NK-92 treated with Interleukin-12 subunit alpha and Interleukin-12 subunit beta, amount 100 ng/mL, for 24 hours (cell line): ENCODE measurements around the gene SDHAF1.
"Not testable (repeated sequence)": the region's sequence is repeated elsewhere in the genome, so short reads cannot be mapped to it uniquely, and the experiment has no call there.

Experiments
- DNase-seq: peaks from one replicate; lab custom pipeline; 2025; lab: John Stamatoyannopoulos, UW

The SDHAF1 gene

GRCh38 chr19:36019061-36019670, 24.2 kb downstream of the SDHAF1 start:
- DNase-seq = no peak

- no peak for DNase-seq
These were observed 28.4 kb downstream of the SDHAF1 start for GRCh38 chr19:36023432-36023831.

GRCh38 chr19:36025541-36025940, 30.6 kb downstream of the SDHAF1 start:
- DNase-seq = no peak

- no peak for DNase-seq
These were observed 31.3 kb downstream of the SDHAF1 start for GRCh38 chr19:36026091-36026876.

- DNase-seq = no peak
These were observed 32.7 kb downstream of the SDHAF1 start for GRCh38 chr19:36027696-36028095.

GRCh38 chr19:36028313-36029041, 33.5 kb downstream of the SDHAF1 start:
- DNase-seq = no peak

GRCh38 chr19:36030264-36031148, 35.5 kb downstream of the SDHAF1 start:
- DNase-seq = no peak

GRCh38 chr19:36031308-36031707, 36.3 kb downstream of the SDHAF1 start:
- no peak for DNase-seq

GRCh38 chr19:36032251-36033104, 37.5 kb downstream of the SDHAF1 start, which contains the start of gene CLIP3:
TSS of gene CLIP3 (minus strand) at chr19:36032873. CDS start at chr19:36032357, 516 bp downstream.
- DNase-seq = no peak

- DNase-seq = no peak
These were observed 45.5 kb downstream of the SDHAF1 start for GRCh38 chr19:36040495-36040894.

GRCh38 chr19:36041092-36041491, 46.1 kb downstream of the SDHAF1 start:
- not testable (repeated sequence) for DNase-seq

- no peak for DNase-seq
These were observed 46.8 kb downstream of the SDHAF1 start for GRCh38 chr19:36041831-36042230.

GRCh38 chr19:36043952-36044351, 49.0 kb downstream of the SDHAF1 start:
- no peak for DNase-seq
